Neural cell (in vitro differentiated cells): Measurements from ENCODE around the gene LRMDA.

Experiments
- EP300 ChIP-seq: fragments of 450-650 bp; conservative IDR thresholded peaks from 2 replicates; pipeline ENCODE4 v1.6.1; 2014; ENCODE audit warnings: antibody characterized with exemption, mild to moderate bottlenecking, moderate library complexity; ENCODE audit not compliant: poor library complexity, severe bottlenecking
- EZH2 ChIP-seq: fragments of 200-600, 300-800 bp; shearing (Covaris generic), sonication (generic); IDR thresholded peaks from 2 replicates; pipeline ENCODE4 v1.6.1; 2014; ENCODE audit warnings: antibody characterized with exemption, low read length, borderline replicate concordance, mild to moderate bottlenecking; ENCODE audit not compliant: insufficient read depth, poor library complexity, severe bottlenecking
- MXI1 ChIP-seq: fragments of 450-650 bp; conservative IDR thresholded peaks from 2 replicates; pipeline ENCODE4 v1.6.1; 2014; ENCODE audit warnings: antibody characterized with exemption, mild to moderate bottlenecking; ENCODE audit not compliant: poor library complexity, severe bottlenecking
- POLR2AphosphoS5 ChIP-seq: IDR thresholded peaks from 2 replicates; pipeline ENCODE4 v1.6.1; 2012
- RAD21 ChIP-seq: fragments of 450-650 bp; conservative IDR thresholded peaks from 2 replicates; pipeline ENCODE4 v1.6.1; 2014; ENCODE audit warnings: antibody characterized with exemption, mild to moderate bottlenecking, moderate library complexity
- SMC3 ChIP-seq: fragments of 450-650 bp; conservative IDR thresholded peaks from 2 replicates; pipeline ENCODE4 v1.6.1; 2014; ENCODE audit warnings: antibody characterized with exemption, mild to moderate bottlenecking, moderate library complexity; ENCODE audit not compliant: poor library complexity
- TAF1 ChIP-seq: IDR thresholded peaks from 2 replicates; pipeline ENCODE4 v1.6.1; 2012; ENCODE audit warnings: low read depth
- TF ChIP-seq, protein P1 (sequence below): fragments of 450-650 bp; IDR thresholded peaks from 2 replicates; pipeline ENCODE4 v1.5.1; 2014; ENCODE audit warnings: antibody characterized with exemption, mild to moderate bottlenecking, moderate library complexity; ENCODE audit not compliant: poor library complexity, severe bottlenecking
- TF ChIP-seq, protein P2 (sequence below): IDR thresholded peaks from 2 replicates; pipeline ENCODE4 v1.6.1; 2012; ENCODE audit warnings: borderline replicate concordance

GRCh38 chr10:75475460-75476182, 44.2 kb downstream of the LRMDA start:
- TF ChIP-seq EZH2 (no peak), RAD21 (no peak), EP300 (no peak), TAF1 (no peak), POLR2AphosphoS5 (no peak), SMC3 (no peak), MXI1 (no peak)
- TF ChIP-seq, protein P1, sequence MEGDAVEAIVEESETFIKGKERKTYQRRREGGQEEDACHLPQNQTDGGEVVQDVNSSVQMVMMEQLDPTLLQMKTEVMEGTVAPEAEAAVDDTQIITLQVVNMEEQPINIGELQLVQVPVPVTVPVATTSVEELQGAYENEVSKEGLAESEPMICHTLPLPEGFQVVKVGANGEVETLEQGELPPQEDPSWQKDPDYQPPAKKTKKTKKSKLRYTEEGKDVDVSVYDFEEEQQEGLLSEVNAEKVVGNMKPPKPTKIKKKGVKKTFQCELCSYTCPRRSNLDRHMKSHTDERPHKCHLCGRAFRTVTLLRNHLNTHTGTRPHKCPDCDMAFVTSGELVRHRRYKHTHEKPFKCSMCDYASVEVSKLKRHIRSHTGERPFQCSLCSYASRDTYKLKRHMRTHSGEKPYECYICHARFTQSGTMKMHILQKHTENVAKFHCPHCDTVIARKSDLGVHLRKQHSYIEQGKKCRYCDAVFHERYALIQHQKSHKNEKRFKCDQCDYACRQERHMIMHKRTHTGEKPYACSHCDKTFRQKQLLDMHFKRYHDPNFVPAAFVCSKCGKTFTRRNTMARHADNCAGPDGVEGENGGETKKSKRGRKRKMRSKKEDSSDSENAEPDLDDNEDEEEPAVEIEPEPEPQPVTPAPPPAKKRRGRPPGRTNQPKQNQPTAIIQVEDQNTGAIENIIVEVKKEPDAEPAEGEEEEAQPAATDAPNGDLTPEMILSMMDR, result no peak
- TF ChIP-seq, protein P2, sequence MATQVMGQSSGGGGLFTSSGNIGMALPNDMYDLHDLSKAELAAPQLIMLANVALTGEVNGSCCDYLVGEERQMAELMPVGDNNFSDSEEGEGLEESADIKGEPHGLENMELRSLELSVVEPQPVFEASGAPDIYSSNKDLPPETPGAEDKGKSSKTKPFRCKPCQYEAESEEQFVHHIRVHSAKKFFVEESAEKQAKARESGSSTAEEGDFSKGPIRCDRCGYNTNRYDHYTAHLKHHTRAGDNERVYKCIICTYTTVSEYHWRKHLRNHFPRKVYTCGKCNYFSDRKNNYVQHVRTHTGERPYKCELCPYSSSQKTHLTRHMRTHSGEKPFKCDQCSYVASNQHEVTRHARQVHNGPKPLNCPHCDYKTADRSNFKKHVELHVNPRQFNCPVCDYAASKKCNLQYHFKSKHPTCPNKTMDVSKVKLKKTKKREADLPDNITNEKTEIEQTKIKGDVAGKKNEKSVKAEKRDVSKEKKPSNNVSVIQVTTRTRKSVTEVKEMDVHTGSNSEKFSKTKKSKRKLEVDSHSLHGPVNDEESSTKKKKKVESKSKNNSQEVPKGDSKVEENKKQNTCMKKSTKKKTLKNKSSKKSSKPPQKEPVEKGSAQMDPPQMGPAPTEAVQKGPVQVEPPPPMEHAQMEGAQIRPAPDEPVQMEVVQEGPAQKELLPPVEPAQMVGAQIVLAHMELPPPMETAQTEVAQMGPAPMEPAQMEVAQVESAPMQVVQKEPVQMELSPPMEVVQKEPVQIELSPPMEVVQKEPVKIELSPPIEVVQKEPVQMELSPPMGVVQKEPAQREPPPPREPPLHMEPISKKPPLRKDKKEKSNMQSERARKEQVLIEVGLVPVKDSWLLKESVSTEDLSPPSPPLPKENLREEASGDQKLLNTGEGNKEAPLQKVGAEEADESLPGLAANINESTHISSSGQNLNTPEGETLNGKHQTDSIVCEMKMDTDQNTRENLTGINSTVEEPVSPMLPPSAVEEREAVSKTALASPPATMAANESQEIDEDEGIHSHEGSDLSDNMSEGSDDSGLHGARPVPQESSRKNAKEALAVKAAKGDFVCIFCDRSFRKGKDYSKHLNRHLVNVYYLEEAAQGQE, result no peak
